Measurements from ENCODE around the gene PLXDC2.
A peak's percentile ranks its signal among the peaks of the same experiment; 100 is the strongest.

The PLXDC2 gene

DNA sequence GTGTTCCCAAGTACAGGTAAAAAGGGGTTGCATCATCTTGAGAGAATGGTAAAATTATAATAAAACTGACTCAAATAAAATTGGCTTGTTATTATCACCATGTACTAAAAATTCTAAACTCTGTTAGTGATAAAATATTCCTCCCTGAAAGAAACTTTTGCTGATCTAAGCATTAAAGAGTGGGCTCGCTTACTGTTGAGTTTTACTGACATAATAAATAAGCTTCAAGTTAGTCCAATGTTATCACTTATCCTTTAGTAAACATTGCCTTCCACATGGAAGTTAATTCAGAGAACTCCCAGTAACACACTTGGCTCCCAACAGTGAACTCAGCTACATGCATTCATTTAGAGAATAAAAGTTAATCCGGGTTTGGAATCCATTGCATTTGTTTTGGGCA, 456.4 kb downstream of the PLXDC2 start:
- no peaks in the 10 kb centered on the region for H3K36me3 ChIP-seq (ENCODE audit: low read depth)
- no peak overlapping the region for H3K27ac ChIP-seq (ENCODE audit: poor library complexity, severe bottlenecking)
- ATAC-seq (ENCODE audit: low read depth) (no peak), DNase-seq (ENCODE audit: low spot score) (no peak)
- no peaks in the 10 kb centered on the region for H3K9me3 ChIP-seq (ENCODE audit: severe bottlenecking)
- H3K4me3 ChIP-seq (ENCODE audit: severe bottlenecking), result no peak overlapping the region
- H3K27me3 ChIP-seq (ENCODE audit: insufficient read depth, poor library complexity, severe bottlenecking), result no peaks in the 10 kb centered on the region
- no peaks in the 10 kb centered on the region for H3K4me1 ChIP-seq (ENCODE audit: insufficient read depth, poor library complexity, severe bottlenecking)
- TF ChIP-seq, protein P1, sequence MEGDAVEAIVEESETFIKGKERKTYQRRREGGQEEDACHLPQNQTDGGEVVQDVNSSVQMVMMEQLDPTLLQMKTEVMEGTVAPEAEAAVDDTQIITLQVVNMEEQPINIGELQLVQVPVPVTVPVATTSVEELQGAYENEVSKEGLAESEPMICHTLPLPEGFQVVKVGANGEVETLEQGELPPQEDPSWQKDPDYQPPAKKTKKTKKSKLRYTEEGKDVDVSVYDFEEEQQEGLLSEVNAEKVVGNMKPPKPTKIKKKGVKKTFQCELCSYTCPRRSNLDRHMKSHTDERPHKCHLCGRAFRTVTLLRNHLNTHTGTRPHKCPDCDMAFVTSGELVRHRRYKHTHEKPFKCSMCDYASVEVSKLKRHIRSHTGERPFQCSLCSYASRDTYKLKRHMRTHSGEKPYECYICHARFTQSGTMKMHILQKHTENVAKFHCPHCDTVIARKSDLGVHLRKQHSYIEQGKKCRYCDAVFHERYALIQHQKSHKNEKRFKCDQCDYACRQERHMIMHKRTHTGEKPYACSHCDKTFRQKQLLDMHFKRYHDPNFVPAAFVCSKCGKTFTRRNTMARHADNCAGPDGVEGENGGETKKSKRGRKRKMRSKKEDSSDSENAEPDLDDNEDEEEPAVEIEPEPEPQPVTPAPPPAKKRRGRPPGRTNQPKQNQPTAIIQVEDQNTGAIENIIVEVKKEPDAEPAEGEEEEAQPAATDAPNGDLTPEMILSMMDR (IDR thresholded peaks at IDR 0.05; ENCODE audit: poor library complexity, severe bottlenecking), result no peak

DNA sequence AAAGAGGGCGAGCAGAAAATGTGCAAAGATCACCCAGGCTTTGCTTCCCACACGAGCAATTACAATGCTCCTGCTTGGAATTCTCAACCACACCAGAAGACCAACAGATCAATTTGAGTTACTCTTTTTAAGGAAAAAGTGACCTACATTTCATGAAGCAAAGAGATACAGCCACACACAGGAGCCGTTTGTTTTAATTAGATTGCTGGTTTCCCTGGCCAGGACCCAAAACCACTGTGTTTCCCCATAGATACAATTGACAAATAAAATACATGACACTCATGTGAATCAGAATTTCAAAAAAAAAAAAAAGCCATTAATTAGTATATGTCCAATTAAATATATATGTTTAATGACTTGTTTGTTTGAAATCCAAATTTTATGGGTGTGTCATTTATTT, 458.3 kb downstream of the PLXDC2 start:
- H3K27me3 ChIP-seq (ENCODE audit: insufficient read depth, poor library complexity, severe bottlenecking), result no peaks in the 10 kb centered on the region
- TF ChIP-seq, protein P1 (IDR thresholded peaks at IDR 0.05; ENCODE audit: poor library complexity, severe bottlenecking), result no peak
- H3K4me3 ChIP-seq (ENCODE audit: severe bottlenecking), result no peak overlapping the region
- ATAC-seq (ENCODE audit: low read depth), result no peak
- H3K27ac ChIP-seq (ENCODE audit: poor library complexity, severe bottlenecking), result no peak overlapping the region
- no peaks in the 10 kb centered on the region for H3K4me1 ChIP-seq (ENCODE audit: insufficient read depth, poor library complexity, severe bottlenecking)
- no peak for DNase-seq (ENCODE audit: low spot score)
- no peaks in the 10 kb centered on the region for H3K9me3 ChIP-seq (ENCODE audit: severe bottlenecking)
- no peaks in the 10 kb centered on the region for H3K36me3 ChIP-seq (ENCODE audit: low read depth)

DNA sequence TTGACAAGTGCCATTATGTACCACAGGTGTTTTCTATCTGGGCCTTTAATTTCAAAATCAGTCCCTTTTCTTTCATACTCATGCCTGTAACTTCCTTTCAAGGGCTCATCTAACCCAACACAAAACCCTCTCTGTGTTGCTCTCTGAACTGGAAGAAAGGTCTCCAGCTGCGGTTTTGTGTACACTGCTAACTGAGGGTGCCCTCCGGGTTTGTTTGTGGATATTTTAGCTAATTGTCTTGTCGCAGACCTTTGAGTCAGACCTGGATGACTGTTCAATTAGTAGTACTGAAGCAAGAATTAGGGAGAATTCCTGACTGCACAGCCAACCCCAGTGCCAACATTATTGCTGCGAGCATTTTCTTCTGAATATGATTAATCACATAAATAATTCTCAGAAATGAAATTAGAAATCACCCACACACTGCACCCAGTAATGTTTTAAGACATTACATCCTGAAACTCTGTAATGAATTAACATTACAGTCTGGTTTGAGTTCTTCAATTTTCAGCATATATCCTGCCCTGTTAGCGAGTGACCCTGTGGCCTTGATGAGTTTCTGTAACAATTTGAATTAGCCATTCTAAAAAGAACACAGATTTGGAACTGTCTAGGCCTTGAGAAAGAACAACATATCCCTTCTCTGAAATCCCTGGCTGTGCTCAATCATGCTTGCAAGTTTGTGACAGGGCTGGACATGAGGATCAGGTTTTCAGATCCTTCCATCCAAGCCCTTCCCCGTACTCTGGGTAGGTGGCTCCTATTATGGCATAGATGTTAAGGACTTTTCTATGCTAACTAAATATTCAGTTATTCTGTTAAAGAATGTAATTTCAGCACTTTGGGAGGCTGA, 460.1 kb downstream of the PLXDC2 start:
- Histone ChIP-seq H3K4me1 (ENCODE audit: insufficient read depth, poor library complexity, severe bottlenecking) (no peaks in the 10 kb centered on the region), H3K27ac (ENCODE audit: poor library complexity, severe bottlenecking) (no peak overlapping the region), H3K36me3 (ENCODE audit: low read depth) (no peaks in the 10 kb centered on the region), H3K9me3 (ENCODE audit: severe bottlenecking) (no peaks in the 10 kb centered on the region), H3K4me3 (ENCODE audit: severe bottlenecking) (no peak overlapping the region), H3K27me3 (ENCODE audit: insufficient read depth, poor library complexity, severe bottlenecking) (no peaks in the 10 kb centered on the region)
- ATAC-seq (ENCODE audit: low read depth) (peak; percentile 61), DNase-seq (ENCODE audit: low spot score) (no peak)
- TF ChIP-seq, protein P1 (IDR thresholded peaks at IDR 0.05; ENCODE audit: poor library complexity, severe bottlenecking), result no peak

DNA sequence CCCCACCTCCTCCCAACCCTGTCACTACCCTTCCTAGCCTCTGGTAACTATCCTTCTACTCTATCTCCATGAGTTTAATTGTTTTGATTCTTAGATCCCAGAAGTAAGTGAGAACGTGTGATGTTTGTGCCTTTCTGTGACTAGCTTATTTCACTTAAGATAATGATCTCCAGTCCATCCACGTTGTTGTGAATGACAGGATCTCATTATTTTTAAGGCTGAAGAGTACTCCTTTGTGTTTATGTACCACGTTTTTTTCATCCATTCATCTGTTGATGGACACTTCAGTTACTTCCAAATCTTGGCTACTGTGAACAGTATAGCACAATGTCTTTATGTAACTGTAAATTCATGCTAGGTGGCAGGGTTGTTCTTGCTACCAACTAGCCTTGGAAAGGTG, 461.6 kb downstream of the PLXDC2 start:
- H3K27me3 ChIP-seq (ENCODE audit: insufficient read depth, poor library complexity, severe bottlenecking), result no peaks in the 10 kb centered on the region
- no peaks in the 10 kb centered on the region for H3K9me3 ChIP-seq (ENCODE audit: severe bottlenecking)
- H3K36me3 ChIP-seq (ENCODE audit: low read depth), result no peaks in the 10 kb centered on the region
- no peak for ATAC-seq (ENCODE audit: low read depth)
- no peak overlapping the region for H3K4me3 ChIP-seq (ENCODE audit: severe bottlenecking)
- TF ChIP-seq, protein P1 (IDR thresholded peaks at IDR 0.05; ENCODE audit: poor library complexity, severe bottlenecking), result no peak
- H3K27ac ChIP-seq (ENCODE audit: poor library complexity, severe bottlenecking), result no peak overlapping the region
- no peak for DNase-seq (ENCODE audit: low spot score)
- no peaks in the 10 kb centered on the region for H3K4me1 ChIP-seq (ENCODE audit: insufficient read depth, poor library complexity, severe bottlenecking)

DNA sequence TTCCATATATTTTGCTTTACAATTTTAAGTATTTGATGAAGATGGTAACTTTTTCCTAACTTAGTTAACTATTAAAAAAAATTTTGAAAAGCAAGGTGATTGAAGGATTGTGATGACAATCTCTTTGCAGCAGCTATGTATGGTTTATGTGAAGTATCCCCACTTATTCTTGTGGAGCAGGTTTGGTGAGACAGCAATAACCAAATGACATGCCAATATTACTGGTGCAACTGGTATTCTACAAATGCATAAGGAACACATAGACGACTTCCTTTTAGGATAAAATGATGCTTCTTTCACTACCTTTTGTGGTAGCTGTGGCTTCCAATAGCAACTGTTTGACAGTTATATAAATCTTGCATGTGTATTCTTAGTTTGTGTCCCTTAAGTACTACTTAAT, 465.3 kb downstream of the PLXDC2 start:
- H3K4me3 ChIP-seq (ENCODE audit: severe bottlenecking), result no peak overlapping the region
- H3K4me1 ChIP-seq (ENCODE audit: insufficient read depth, poor library complexity, severe bottlenecking), result no peaks in the 10 kb centered on the region
- no peaks in the 10 kb centered on the region for H3K27me3 ChIP-seq (ENCODE audit: insufficient read depth, poor library complexity, severe bottlenecking)
- no peak overlapping the region for H3K27ac ChIP-seq (ENCODE audit: poor library complexity, severe bottlenecking)
- no peaks in the 10 kb centered on the region for H3K9me3 ChIP-seq (ENCODE audit: severe bottlenecking)
- ATAC-seq (ENCODE audit: low read depth), result no peak
- TF ChIP-seq, protein P1 (IDR thresholded peaks at IDR 0.05; ENCODE audit: poor library complexity, severe bottlenecking), result no peak
- H3K36me3 ChIP-seq (ENCODE audit: low read depth), result no peaks in the 10 kb centered on the region
- DNase-seq (ENCODE audit: low spot score), result no peak

All from RWPE2 (cell line).